Endometrium (tissue), 2 donors: ENCODE data around the gene SLC25A45.
"Not testable (repeated sequence)": the region's sequence is repeated elsewhere in the genome, so short reads cannot be mapped to it uniquely, and the experiment has no call there.

ENCODE experiments used
- FAIRE-seq: peaks from 2 replicates; lab custom pipeline; 2012; peaks lifted over from hg19 to GRCh38; lab: Jason Lieb, UNC
- donor health status: control.
- donor health status: control.

Gene SLC25A45

GRCh38 chr11:65362966-65363365 lies 19.5 kb downstream of the SLC25A45 start:
- FAIRE-seq: no peak

GRCh38 chr11:65362320-65362931 lies 20.0 kb downstream of the SLC25A45 start:
- no peak for FAIRE-seq

- no peak for FAIRE-seq
These were observed 24.5 kb downstream of the SLC25A45 start for GRCh38 chr11:65357856-65358356.

- FAIRE-seq: no peak
These were observed 26.0 kb downstream of the SLC25A45 start for GRCh38 chr11:65356394-65356972.

- FAIRE-seq: no peak
These were observed 26.6 kb downstream of the SLC25A45 start for GRCh38 chr11:65355776-65356393.

GRCh38 chr11:65355013-65355775 lies 27.3 kb downstream of the SLC25A45 start:
- no peak for FAIRE-seq

- FAIRE-seq: no peak
These were observed 28.0 kb downstream of the SLC25A45 start, which contains the start of gene TIGD3 for GRCh38 chr11:65354265-65355012. TIGD3 (plus strand) TSS chr11:65354751; CDS start chr11:65355809, 1,058 bp downstream.

- FAIRE-seq: no peak
These were observed 28.6 kb downstream of the SLC25A45 start for GRCh38 chr11:65353900-65354264.

- no peak for FAIRE-seq
These were observed 29.1 kb downstream of the SLC25A45 start for GRCh38 chr11:65353376-65353775.

GRCh38 chr11:65352783-65353182 lies 29.7 kb downstream of the SLC25A45 start:
- peak; percentile 60 for FAIRE-seq

GRCh38 chr11:65351511-65351910 lies 30.9 kb downstream of the SLC25A45 start:
- no peak for FAIRE-seq

- FAIRE-seq: no peak
These were observed 40.6 kb downstream of the SLC25A45 start for GRCh38 chr11:65341856-65342255.

- FAIRE-seq: no peak
These were observed 42.2 kb downstream of the SLC25A45 start for GRCh38 chr11:65340226-65340625.

GRCh38 chr11:65338676-65339075 lies 43.8 kb downstream of the SLC25A45 start:
- FAIRE-seq: no peak

GRCh38 chr11:65334696-65335295 lies 47.6 kb downstream of the SLC25A45 start:
- no peak for FAIRE-seq

- FAIRE-seq: not testable (repeated sequence)
These were observed 49.9 kb downstream of the SLC25A45 start for GRCh38 chr11:65332591-65332990.

GRCh38 chr11:65330544-65330943 lies 51.9 kb downstream of the SLC25A45 start:
- FAIRE-seq: no peak

GRCh38 chr11:65329944-65330403 lies 52.5 kb downstream of the SLC25A45 start:
- FAIRE-seq: no peak

GRCh38 chr11:65329478-65329877 lies 53.0 kb downstream of the SLC25A45 start:
- no peak for FAIRE-seq

- FAIRE-seq: no peak
These were observed 55.4 kb downstream of the SLC25A45 start for GRCh38 chr11:65327021-65327420.

- FAIRE-seq: no peak
These were observed 57.0 kb downstream of the SLC25A45 start for GRCh38 chr11:65325435-65325834.
